Keratinocyte (primary cell): ENCODE data around the gene NBPF26. TPM values are rescaled to one million over a fixed set of nuclear protein-coding genes. Genes with fewer than 3 reads are reported as not detected.
"Not testable (repeated sequence)": the region's sequence is repeated elsewhere in the genome, so short reads cannot be mapped to it uniquely, and the experiment has no call there.

ENCODE experiments used
- DNase-seq: peaks from one replicate; pipeline ENCODE4 v3.0.0-alpha.2; 2011; ENCODE audit warnings: low read depth, missing footprints, low spot score
- FAIRE-seq: peaks from 2 replicates; lab custom pipeline; 2011; peaks lifted over from hg19 to GRCh38; lab: Jason Lieb, UNC
- H2AFZ ChIP-seq: 2 replicates; pipeline ENCODE4 v1.6.0; 2012; ENCODE audit warnings: low read length, control low read depth, inconsistent platforms; ENCODE audit not compliant: control insufficient read depth
- H3K27ac ChIP-seq: 2 replicates; pipeline ENCODE4 v1.5.1; 2011; ENCODE audit warnings: low read length; ENCODE audit not compliant: control insufficient read depth, insufficient read depth
- H3K27me3 ChIP-seq: 3 replicates; pipeline ENCODE4 v1.6.0; 2011; ENCODE audit warnings: low read length; ENCODE audit not compliant: control insufficient read depth, insufficient read depth; ENCODE audit errors: extremely low read depth
- H3K36me3 ChIP-seq, 2 experiments: 2 replicates in 1 of 2; 3 replicates in 1 of 2; pipeline ENCODE4 v1.5.1; 2011; ENCODE audit warnings: low read length in 2 of 2, mild to moderate bottlenecking in 1 of 2; ENCODE audit not compliant: control insufficient read depth in 2 of 2, insufficient read depth in 2 of 2; ENCODE audit errors: extremely low read depth in 1 of 2
- H3K4me1 ChIP-seq: 3 replicates; pipeline ENCODE4 v1.5.1; 2011; ENCODE audit warnings: low read length; ENCODE audit not compliant: control insufficient read depth, insufficient read depth; ENCODE audit errors: extremely low read depth
- H3K4me2 ChIP-seq: 3 replicates; pipeline ENCODE4 v1.6.0; 2011; ENCODE audit warnings: low read depth, low read length; ENCODE audit not compliant: control insufficient read depth, insufficient read depth; ENCODE audit errors: extremely low read depth
- H3K4me3 ChIP-seq, 3 experiments: fragments of 200-600 bp in 1 of 3; sonication (generic) in 1 of 3; 2 replicates in 2 of 3; 3 replicates in 1 of 3; pipeline ENCODE4 v1.5.1; 2011 to 2016; ENCODE audit warnings: low read length in 3 of 3, mild to moderate bottlenecking in 3 of 3, control low read depth in 2 of 3, inconsistent platforms in 1 of 3, low read depth in 1 of 3, mixed read lengths in 1 of 3, mixed run types in 1 of 3, moderate library complexity in 1 of 3; ENCODE audit not compliant: control insufficient read depth in 2 of 3, insufficient read depth in 2 of 3; ENCODE audit errors: extremely low read depth in 1 of 3
- H3K79me2 ChIP-seq: 2 replicates; pipeline ENCODE4 v1.6.0; 2012; ENCODE audit warnings: low read length; ENCODE audit not compliant: control insufficient read depth, insufficient read depth
- H3K9ac ChIP-seq: 3 replicates; pipeline ENCODE4 v1.6.0; 2011; ENCODE audit warnings: low read length; ENCODE audit not compliant: control insufficient read depth, insufficient read depth; ENCODE audit errors: extremely low read depth
- H3K9me1 ChIP-seq: 3 replicates; pipeline ENCODE4 v1.6.0; 2011; ENCODE audit warnings: low read length; ENCODE audit not compliant: control insufficient read depth, insufficient read depth; ENCODE audit errors: extremely low read depth
- H3K9me3 ChIP-seq: 2 replicates; pipeline ENCODE4 v1.5.1; 2012; ENCODE audit warnings: low read depth, low read length; ENCODE audit not compliant: control insufficient read depth
- H4K20me1 ChIP-seq: 3 replicates; pipeline ENCODE4 v1.6.0; 2011; ENCODE audit warnings: low read length; ENCODE audit not compliant: control insufficient read depth, insufficient read depth; ENCODE audit errors: extremely low read depth
- dilution Hi-C: fragments of 300-500 bp; cut with MboI; formaldehyde crosslinking; loops from one replicate; pipeline ENCODE4 v1.7.0; 2020; ENCODE audit warnings: low sequenced_read_pairs; ENCODE audit not compliant: extremely low pct_ligation_motif_present
- polyA plus RNA-seq, 5 experiments: library from polyadenylated mRNA; depleted of rRNA in 3 of 5; stranded (reverse) in 3 of 5; stranded (forward) in 1 of 5; unstranded in 1 of 5; fragments of >200 nt; gene quantifications; 1 replicate in 1 of 5; 2 replicates in 3 of 5; 3 replicates in 1 of 5; pipeline versions ENCODE4 v1.2.1 to v1.2.3, GENCODE V29; 2011 to 2012; ENCODE audit warnings: missing spikeins in 2 of 5, low read depth in 1 of 5, low replicate concordance in 1 of 5

The NBPF26 gene
- polyA plus RNA-seq, 1 donor (not counting 4 experiments of a cell fraction or from before 2014, with no cell fraction given) = 7.7 TPM

DNA sequence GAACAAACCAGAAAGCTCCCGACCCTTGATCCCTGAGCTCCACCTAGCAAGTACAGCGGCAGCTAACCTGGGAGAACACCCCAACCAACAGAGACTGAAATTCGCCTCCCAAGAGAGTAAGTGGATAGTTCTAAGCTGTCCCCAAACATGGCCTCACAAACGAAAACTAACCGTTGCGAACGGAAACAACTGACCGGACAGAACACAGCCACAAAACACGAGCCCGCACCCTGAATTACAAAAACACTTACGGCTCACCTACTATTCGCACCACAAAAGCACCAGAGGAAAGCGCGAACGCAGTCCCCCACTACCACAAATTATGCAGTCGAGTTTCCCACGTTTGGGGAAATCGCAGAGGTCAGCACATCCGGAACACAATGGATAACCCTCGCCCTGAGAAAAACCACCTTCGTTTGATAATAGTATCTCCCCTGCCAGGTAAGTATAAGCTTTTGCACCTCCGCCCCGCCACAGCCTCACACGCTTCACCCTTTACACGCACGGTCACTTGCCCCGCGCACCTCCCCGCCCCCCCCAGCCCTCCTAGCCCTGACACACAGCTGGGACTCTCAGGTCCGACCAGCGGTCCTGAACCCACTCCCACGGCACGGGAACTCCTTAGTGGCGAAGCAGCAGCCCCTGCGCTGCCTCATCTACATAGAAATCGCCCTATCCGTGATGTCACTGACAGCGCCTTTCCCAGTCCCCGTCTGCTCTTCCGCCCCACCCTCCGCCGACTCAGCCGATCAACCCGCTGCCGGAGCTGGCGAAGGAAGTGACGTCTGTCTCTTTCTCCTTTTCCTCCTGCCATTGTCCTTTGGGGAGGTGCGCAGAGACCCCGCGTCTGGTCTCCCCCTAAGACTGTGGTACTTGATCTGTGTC, 127.0 kb downstream of the NBPF26 start:
- H3K9me1 ChIP-seq, H3K27me3 ChIP-seq, H3K79me2 ChIP-seq, H4K20me1 ChIP-seq, H2AFZ ChIP-seq, H3K9me3 ChIP-seq, FAIRE-seq, H3K4me2 ChIP-seq, dilution Hi-C loops, H3K4me1 ChIP-seq, H3K36me3 ChIP-seq, H3K9ac ChIP-seq: not testable (repeated sequence)
- Histone ChIP-seq H3K4me3 (peak overlapping the region in 1 of 3 experiments; percentile 14), H3K27ac (peak overlapping the region; percentile 43)
- peak; percentile 75 for DNase-seq

DNA sequence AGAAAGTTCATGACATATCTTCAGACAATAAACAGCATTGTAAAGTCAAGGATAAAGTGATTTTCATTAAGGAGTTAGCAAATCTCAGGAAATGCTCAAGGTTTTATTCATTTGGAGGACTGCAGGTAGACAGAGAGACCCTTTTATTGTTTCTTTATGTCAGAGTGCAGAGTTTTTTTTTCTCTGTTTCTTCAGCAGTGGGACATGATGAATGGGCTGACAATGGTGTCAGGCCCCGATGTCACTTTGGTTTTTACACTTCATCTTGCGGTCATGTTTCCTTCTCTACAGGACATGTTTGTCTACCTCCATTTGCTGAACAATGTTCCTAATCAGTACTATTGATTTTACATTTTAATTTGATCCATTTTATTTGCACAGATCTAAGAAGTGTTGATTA, 134.4 kb downstream of the NBPF26 start:
- dilution Hi-C loops, H3K4me3 ChIP-seq: not testable (repeated sequence)

DNA sequence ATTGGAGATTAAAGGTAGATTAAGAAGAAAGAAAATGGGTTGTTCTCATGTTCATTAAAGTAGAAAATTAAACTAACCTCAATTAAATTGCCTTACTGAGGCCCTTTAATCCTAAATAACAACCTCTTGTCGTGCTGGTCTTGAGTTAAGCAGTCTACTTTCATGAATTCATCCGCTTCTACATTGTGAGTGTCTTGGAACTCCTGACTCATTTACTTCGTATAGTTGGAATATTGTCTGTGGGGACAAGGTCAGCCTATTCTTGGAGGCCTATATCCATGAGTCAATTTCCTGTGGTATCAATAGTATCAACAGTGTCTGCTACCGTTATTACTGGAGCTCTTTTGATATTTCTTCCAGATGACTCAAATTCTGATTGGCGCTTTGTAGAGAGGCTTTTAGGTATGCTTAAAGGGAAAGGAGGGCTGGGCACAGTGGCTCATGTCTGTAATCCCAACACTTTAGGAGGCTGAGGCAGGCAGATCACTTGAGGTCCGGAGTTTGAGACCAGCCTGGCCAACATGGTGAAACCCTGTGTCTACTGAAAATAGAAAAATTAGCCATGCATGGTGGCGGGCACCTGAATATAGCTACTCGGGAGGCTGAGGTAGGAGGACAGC, 136.0 kb downstream of the NBPF26 start:
- H2AFZ ChIP-seq, FAIRE-seq, H3K4me1 ChIP-seq: not testable (repeated sequence)

More for the DNA sequence above, 134.4 kb downstream of the NBPF26 start:
- not testable (repeated sequence) for H3K9ac ChIP-seq, H3K4me1 ChIP-seq, H3K79me2 ChIP-seq, H3K36me3 ChIP-seq, H3K27ac ChIP-seq, H2AFZ ChIP-seq, H3K27me3 ChIP-seq, DNase-seq, H3K9me3 ChIP-seq, FAIRE-seq, H3K4me2 ChIP-seq, H3K9me1 ChIP-seq, H4K20me1 ChIP-seq

DNA sequence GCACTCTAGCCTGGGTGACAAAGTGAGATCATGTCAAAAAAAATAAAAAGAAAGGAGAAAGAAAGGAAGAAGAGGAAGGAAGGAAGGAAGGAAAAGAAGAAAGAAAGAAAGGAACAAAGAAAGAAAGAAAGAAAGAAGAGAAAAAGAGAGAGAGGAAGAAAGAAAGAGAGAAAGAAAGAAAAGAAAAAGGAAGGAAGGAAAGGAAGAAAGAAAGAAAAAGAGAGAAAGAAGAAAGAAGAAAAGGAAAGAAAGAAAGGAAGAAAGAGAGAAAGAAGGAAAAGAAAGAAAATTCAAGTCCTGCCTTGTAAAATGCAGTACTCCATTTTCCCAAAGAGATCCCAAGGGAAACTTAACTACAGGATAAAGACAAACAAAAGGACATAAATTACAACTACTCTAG, 154.5 kb downstream of the NBPF26 start:
- H3K4me2 ChIP-seq, H3K27ac ChIP-seq, H3K9me3 ChIP-seq, H3K4me3 ChIP-seq, DNase-seq, H3K9me1 ChIP-seq, H3K27me3 ChIP-seq, FAIRE-seq, H4K20me1 ChIP-seq, H3K79me2 ChIP-seq, H2AFZ ChIP-seq, H3K9ac ChIP-seq, H3K4me1 ChIP-seq, H3K36me3 ChIP-seq, dilution Hi-C loops: not testable (repeated sequence)

More for the DNA sequence above, 136.0 kb downstream of the NBPF26 start:
- dilution Hi-C loops, H3K9me3 ChIP-seq, H3K27me3 ChIP-seq, H3K36me3 ChIP-seq, H3K4me2 ChIP-seq, H3K4me3 ChIP-seq, H4K20me1 ChIP-seq, DNase-seq, H3K79me2 ChIP-seq, H3K9ac ChIP-seq, H3K27ac ChIP-seq, H3K9me1 ChIP-seq: not testable (repeated sequence)

DNA sequence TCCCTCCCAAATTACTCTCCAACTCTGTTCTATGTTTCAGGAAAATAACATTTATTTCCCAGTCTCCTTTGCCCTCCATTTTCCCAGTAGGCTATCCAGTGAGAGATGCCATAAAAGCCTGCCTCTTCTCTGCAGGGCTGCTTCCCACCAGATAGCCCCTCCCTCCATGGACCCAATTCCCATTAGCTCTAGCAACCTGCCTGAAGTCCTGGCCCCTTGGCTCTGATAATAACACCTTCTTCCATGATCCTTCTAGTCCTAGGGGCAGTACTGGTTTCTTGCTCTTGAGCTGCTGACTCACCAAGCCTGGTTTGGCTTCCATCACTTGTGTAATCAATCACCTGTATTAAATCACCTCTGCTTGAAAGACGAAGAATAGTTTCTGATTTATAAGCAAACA, 156.3 kb downstream of the NBPF26 start:
- dilution Hi-C loops = not testable (repeated sequence)

More for the DNA sequence above, 156.3 kb downstream of the NBPF26 start:
- H3K27me3 ChIP-seq, H3K4me1 ChIP-seq, H3K9me1 ChIP-seq, H3K79me2 ChIP-seq, H2AFZ ChIP-seq, H3K27ac ChIP-seq, H3K4me2 ChIP-seq, H3K9ac ChIP-seq, H3K36me3 ChIP-seq, DNase-seq, H3K4me3 ChIP-seq, H3K9me3 ChIP-seq, FAIRE-seq, H4K20me1 ChIP-seq: not testable (repeated sequence)
